ENCODE measurements around the gene PIK3CB.
"Not testable (repeated sequence)": the region's sequence is repeated elsewhere in the genome, so short reads cannot be mapped to it uniquely, and the experiment has no call there.

PIK3CB gene

DNA sequence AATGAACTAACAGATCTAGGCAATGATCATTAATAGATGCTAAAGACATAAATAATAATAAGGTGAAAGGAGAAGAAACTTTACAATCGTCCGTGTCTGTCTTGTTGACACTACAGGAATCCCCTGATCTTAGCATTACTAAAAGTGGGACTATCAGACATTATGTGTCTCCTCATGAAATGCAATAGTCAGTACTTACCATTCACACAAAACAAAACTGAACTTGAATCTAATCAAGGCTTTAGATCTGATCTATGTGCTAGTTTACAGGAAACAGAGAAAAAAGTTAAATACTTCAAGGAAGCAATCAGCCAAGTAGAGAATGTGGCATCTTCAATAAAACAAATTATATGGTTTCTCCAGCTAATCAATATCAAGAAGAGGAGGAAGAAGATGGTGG, 73.7 kb downstream of the PIK3CB start:
- no peak for DNase-seq (ENCODE audit: low spot score)

DNA sequence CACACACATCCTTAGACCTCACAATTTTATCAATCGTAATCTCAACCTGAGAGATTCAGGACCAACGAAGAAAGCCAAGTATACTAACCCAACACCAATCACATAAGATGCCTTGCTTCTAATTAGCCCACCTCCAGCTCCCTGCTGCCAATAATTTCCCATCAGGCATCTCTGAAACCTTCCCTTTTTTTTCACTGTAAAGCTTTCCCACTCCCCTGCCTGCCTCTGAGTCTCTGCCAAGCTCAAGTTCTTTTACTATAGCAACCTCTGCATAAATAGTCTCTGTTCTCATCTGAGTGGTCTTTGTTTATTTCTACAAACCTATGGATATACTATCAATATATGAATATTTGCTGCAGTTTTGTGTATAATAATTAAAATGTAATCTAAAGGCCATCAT, 86.5 kb downstream of the PIK3CB start:
- DNase-seq (ENCODE audit: low spot score): no peak

DNA sequence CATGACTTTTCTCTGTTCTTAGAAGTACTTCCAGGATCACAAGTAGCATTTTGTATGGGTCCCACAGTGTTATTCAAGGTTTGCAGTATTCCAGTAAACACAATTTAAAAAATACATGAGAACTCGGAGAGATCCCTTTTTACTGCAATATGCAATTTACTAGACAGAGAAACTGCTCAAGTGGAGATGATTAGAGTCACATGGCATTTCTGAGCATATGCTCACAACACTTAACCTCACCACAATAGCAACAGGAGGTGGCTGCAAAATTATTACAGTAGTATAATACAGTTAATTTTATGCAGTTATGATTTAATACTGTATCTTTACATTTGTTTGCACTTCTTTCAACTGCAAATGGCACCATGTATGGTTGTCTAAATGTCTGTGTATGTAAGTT, 87.5 kb downstream of the PIK3CB start:
- DNase-seq (ENCODE audit: low spot score): no peak

DNA sequence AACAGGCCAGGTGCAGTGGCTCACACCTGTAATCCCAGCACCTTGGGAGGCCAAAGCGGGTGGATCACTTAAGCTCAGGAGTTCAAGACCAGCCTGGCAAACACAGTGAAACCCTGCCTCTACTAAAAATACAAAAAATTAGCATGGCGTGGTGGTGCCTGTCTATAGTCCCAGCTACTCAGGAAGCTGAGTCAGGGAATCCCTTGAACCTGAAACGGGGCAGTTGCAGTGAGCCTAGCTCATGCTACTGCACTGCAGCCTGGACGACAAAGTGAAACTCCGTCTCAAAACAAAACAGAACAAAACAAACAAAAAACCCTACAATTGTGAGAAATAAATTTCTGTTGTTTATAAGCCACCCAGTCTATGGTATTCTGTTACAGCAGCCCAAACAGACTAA, 94.7 kb downstream of the PIK3CB start:
- DNase-seq (ENCODE audit: low spot score): no peak

DNA sequence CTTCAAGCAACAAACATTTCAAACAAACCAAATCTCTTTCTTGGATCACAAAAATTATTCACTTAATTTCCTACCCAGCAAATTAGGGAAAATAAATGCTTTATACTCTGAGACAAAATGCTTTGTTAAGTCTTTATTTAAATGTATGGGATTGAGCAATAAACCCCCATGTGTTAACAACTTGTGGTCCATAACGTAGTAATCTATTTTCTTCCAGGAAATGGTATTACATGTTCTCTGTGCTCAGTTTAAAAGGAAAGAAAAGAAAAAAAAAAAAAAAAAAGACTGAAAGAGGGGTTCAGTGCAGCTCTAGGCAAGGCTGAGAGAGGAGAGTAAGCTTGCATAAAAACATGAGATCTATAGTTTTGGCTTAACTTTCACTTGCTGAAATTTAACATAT, 102.3 kb downstream of the PIK3CB start:
- DNase-seq (ENCODE audit: low spot score): no peak

DNA sequence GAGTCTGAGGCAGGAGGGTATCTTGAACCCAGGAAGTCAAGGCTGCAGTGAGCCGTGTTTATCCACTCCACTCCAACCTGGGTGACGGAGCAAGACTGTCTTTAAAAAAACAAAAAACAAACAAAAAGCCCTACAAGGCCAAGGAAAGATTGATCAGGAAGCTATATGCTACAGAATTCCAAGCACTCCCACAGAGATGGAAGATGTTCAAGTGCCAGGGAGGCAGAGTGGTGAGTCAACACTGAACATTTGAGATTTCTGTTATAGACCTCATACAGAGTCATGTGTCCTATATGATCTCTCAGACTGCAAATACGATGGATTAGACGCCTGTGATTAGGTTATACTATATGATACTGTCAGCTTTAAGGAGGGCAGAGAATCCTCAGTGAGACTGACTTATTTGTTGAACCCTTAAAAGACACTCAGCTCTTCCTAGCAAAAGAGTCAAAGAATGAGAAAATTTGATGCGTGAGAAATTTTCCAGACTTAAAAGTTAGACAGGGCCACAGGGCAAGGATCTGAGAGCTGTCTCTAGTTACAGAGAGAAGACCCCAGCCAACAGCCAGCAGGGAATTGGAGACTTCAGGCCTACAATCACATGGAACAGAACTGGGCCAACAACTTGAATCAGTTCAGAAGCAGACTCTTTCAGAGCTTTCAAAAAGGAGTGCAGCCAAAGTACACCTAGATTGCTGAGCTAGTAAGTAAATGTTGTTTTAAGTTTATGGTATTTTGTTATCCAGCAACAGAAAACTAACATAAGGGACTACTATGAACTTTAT, 107.6 kb downstream of the PIK3CB start:
- DNase-seq (ENCODE audit: low spot score): no peak

DNA sequence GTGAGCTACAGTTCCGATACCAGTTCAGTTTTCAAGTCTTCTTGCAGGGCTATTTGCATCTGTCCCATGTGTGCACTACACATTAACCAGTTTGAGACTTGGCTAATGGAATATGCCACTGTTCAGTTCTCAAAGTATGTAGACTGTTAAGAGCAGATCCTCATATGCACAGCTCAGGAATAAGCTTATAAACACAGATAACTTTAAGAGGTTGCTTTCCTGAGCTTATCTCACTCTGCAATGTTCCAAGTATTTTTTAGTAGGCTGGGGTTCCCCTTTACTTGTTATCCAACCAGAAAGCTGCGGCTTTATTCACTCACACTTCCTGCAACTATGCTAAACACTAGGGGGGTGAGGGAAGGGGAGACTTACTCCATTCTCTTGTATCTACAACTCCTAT, 108.7 kb downstream of the PIK3CB start:
- not testable (repeated sequence) for DNase-seq (ENCODE audit: low spot score)

DNA sequence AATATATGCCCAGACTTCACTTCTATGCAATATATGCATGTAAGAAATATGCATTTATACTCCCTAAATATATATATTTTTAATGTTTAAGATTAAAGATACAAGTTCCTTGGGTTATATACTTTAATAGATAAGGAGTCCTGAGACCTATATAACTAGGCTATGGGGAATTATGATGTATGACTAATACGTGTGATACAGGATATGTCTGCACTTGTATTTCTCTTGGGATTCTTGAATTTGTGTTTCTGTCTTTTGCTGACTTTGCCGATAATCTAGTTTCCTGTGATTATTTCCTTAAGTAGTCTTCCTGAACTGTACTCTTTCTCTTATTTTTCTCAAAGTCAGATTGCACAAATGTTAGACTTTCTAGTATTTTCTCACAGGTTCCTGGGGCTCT, 109.6 kb downstream of the PIK3CB start:
- DNase-seq (ENCODE audit: low spot score): no peak

DNA sequence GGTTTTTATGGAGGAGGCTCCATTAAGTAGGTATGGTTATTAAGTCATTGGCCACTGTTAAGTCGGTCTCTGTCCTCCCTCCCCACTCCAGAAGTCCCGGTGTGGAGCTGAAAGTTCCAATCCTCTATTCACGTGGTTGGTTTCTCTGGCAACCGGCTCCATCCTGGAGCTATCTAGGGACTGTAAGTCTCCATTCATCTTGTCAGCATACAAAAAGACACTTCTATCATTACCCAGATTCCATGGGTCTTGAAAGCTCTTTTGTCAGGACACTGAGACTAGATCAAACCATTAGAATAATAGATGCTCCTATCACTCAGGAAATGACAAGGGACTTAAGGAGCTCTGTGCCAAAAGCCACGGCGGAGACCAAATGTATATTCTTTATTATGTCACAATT, 110.3 kb downstream of the PIK3CB start:
- no peak for DNase-seq (ENCODE audit: low spot score)

DNA sequence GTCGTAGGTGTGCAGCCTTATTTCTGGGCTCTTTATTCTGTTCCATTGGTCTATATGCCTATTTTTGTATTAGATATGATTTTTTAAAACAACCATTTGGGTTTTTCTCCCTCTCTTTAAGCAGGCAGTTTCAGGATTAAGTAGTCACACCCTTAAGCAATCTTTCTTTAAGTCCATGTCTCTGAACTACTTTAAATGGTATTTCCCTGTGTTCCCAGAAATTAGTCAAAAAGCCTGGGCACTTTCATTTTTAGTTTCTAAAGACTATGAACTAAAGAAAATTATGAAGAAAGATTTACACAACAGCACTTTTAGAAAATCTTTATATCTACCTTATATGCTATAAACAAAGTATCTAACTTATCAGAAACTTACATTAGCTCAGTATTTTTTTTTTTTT, 115.9 kb downstream of the PIK3CB start:
- DNase-seq (ENCODE audit: low spot score): no peak

DNA sequence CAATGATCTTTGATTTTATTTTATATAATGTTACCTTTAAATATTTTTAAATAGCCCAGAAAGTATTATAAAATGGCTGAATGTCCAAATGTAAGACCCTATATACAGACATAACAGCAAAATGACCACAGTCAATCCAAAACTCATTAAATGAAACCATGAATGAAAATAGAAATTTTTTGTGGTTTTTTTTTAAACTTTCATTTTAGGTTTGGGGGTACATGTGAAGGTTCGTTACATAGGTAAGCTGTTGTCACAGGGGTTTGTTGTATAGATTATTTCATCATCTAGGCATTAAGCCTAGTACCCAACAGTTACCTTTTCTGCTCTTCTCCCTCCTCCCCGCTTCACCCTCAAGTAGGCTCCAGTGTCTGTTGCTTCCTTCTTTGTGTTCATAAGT, 117.4 kb downstream of the PIK3CB start:
- no peak for DNase-seq (ENCODE audit: low spot score)

DNA sequence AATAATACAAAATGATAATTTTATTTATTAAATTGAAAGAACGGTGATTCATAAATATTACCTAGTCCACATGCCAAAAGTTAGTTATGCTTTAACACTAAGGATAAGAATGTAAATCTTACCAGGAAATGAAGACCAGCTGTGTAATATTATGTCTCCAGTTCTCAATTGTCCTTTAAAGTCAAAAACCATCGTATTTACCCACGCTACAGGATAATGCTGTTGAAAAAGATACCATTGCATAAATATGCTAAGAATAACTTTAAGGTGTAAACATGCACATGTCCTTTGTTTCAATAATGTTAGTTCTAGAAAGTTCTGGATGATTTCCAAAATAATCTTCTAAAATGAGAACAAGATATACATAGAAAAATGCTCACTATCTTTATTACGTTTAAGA, 122.6 kb downstream of the PIK3CB start:
- DNase-seq (ENCODE audit: low spot score): no peak

DNA sequence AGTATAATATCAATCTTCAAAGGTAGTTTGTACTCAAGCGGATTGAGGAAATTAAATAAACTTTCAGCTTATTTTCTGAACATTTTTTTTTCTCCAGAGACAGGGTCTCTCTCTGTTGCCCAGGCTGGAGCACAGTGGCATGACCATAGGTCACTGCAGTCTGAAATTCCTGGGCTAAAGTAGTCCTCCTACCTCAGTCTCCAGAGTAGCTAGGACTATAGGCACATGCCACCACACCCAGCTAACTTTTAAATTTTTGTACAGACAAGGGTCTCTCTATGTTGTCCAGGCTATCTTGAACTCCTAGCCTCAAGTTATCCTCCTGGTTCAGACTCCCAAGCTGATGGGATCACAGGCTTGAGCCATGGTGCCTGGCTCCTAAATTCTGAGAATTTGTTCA, 129.1 kb downstream of the PIK3CB start:
- DNase-seq (ENCODE audit: low spot score): no peak

DNA sequence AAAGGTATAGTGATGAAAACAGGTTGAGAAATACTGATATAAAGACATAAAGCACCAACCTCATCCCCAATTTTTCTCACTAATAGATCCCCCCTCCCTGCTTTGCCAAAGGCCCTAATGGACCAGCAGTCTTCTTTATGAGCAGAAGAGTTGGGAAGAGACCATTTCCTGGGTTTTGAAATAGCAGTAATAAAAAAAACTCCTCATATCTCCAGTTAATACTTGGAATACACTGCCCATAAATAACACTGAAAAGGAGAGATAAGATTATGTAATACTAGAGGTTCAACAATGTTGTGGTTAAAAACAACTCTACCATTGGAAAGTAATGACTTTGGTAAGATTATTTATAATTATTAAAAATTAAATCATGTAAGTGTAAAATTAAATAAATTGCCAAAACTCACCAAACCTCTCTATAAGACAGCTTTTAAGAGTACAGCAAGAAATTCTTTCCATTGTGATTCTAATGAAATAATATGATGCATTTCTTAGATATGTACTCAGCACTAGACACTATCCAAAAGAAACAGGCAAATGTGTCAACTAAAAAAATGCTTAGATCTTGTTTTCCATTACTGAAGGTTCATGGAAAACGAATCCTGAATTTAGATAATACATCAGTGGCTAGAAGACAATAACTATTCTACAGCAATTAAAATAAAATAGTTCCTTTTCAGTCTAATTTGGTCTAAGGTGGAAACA, 137.9 kb downstream of the PIK3CB start:
- no peak for DNase-seq (ENCODE audit: low spot score)

DNA sequence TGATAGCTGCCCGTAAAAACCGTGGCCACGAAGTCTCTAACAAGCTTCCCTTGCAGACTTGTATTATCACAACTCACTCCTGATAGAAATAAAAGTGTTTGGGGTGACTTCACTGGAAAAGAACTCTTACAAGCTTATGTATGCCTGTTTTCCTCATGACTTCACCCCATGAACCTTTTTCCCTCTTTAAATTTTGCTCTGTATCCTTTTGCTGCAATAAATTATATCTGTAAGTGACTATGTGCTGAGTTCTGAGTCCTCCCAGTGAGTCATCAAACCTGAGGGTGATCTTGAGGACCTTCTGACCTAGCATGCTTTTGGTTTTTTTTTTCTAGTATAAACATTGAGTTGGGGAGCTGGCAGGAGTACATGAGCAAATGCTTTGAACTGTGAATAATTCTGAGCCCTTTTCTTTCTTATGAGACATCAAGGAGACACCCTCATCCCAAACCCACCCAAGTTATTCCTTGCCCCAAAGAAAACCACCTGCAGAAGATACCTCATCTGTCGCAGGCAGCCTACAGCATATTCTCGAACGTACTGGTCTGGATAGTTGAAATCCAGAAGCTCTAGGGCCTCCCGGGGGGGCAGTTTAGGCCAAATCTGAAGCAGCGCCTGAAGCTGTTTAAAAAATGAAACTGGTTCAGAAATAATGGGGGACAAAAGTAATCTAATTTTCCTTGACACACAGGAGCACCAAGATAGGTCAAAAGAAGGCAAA, 140.3 kb downstream of the PIK3CB start:
- DNase-seq (ENCODE audit: low spot score): peak; percentile 97

DNA sequence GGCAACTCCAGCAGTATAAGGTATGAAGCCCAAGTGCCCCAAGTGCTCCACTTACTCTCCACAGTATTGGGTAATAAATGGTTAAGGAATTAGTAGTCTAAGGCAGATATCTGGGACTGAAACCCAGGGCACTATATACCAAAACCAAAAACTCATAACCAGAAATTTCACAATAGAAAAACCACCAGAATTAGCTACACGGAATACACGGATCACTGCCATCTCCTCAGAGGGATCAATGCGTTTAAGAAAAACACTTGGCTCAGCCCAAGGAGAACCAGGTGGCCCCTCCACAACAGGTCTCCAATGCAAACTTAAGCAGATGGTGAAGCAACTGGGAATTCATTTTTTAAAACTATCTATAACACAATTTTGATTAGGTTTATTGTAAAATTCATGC, 142.6 kb downstream of the PIK3CB start:
- no peak for DNase-seq (ENCODE audit: low spot score)

DNA sequence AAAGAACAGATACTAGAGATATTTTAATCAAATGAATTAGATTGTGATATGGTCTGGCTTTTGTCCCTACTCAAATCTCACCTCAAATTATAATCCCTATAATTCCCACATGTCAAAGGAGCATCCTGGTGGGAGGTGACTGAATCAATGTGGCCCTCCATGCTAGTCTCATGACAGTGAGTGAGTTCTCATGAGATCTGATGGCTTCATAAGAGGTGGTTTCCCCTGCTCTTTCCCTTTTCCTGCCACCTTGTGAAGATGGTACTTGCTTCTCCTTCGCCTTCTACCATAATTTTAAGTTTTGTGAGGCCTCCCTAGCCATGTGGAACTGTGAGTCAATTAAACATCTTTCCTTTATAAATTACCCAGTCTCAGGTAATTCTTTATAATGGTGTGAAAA, 143.4 kb downstream of the PIK3CB start:
- DNase-seq (ENCODE audit: low spot score): no peak

DNA sequence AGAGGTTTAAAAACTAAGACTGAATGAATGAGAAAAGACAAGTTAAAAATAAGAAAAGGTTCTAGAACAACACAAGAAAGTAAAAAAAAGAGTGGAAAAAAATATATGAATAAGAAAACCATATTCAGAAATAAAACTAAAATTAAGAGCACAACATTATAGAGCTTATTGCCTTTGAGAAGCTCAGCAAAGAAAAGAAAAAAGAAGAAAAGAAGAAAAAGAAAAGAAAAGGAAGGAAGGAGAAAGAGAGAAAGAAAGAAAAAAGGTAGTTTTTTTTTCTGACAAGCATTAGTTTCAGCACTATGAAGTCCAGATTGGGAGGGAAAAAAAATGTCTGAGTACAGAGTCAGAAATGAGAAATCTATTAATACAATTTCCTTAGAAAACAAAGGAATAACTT, 144.7 kb downstream of the PIK3CB start:
- no peak for DNase-seq (ENCODE audit: low spot score)

DNA sequence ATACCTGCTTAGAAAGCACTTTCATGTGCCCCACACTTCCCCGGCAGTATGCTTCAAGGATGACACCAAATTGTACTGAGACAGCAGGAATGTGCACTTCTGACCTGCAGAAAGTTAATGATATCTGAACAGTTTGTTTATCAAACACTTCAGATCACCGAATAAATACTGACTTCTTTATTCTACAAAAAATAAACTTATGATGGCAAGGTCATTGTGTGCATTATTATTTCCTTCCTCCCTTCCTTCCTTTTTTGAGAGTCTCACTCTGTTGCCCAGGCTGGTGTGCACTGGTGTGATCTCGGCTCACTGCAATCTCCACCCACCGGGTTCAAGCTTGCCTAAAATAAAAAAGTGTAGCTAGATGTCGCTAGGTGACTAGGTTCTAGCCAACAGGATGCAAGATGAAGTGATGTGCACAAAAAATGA, 145.8 kb downstream of the PIK3CB start:
- peak; percentile 37 for DNase-seq (ENCODE audit: low spot score)

DNA sequence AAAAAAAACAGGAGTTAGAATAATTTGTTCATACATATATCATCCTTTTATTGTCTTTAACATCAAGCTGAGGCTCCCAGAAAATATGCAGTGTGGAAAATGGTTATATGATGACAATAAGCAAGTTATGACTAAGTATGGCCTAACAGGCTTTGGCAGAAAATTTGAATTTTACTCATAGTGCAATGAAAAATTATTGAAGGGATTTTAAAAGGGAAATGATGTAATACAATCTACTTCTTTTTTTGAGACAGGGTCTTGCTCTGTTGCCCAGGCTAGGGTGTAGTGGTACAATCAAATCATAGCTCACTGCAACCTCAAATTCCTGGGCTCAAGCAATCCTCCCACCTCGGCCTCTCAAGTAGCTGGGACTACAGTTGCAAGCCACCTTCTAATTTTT, 147.5 kb downstream of the PIK3CB start:
- DNase-seq (ENCODE audit: low spot score): peak; percentile 13

DNA sequence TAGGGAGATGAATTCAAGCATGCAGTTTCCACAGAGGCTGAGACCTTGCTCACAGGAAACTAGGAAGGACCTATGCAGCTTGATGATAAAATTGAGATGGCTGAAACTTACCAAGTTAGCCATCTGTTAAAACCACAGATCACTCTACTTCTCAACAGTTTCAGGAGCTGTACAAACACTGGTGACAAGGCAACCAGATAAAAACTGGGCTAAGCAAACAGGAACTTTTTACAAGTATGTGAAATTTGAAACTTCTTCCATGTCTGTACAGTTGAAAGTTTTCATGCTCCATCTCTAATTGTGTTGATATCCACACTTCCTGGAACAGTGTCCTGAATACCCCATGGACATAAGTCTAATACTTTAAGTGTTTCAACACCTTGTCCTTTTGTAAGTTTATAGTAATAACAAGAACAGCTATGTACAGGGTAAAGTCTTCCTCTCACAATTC, 147.9 kb downstream of the PIK3CB start:
- DNase-seq (ENCODE audit: low spot score): peak; percentile 85

DNA sequence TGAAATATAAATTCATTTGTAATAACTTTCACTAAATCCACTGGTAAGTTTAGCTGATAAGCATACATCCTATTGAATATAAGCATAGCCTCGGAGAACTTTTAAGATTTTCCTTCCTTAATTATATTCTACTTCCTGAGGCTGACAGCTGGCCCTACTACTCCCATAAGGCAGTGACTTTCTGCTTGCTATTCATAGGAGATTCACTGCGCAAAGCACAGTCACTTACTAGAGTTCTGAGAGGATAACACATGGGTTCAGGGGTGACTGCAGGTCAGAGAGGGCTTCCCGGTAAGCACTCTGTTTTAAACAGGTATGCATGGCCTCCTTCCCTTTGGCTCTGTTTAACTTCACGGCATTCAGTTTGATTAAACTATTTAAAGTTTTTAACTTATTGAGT, 150.3 kb downstream of the PIK3CB start:
- DNase-seq (ENCODE audit: low spot score): no peak

DNA sequence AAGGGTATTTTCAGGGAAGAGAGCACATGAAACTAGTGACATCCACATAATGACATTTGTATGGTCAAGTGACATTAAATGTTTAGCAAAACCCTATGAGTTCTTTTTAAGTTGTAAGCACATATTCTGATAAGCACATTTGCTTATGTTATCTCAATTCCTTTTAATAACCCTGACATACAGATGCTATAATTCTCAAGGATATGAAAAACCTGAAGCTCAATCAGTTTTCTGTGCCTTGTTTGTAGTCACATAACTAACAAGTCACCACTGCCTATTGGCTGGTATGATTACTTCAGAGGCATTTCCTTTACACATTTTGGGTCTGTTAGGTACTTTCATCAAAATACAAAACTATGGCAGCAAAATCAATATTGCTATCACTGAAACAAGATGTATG, 152.1 kb downstream of the PIK3CB start:
- no peak for DNase-seq (ENCODE audit: low spot score)
